GM18861 (cell line): ENCODE results near the gene TECTB.

Experiments
- ATAC-seq: cut with Tn5 transposase; IDR thresholded peaks from one replicate; pipeline ENCODE4 v1.9.1; 2021; ENCODE audit not compliant: unreplicated experiment

Gene TECTB

DNA sequence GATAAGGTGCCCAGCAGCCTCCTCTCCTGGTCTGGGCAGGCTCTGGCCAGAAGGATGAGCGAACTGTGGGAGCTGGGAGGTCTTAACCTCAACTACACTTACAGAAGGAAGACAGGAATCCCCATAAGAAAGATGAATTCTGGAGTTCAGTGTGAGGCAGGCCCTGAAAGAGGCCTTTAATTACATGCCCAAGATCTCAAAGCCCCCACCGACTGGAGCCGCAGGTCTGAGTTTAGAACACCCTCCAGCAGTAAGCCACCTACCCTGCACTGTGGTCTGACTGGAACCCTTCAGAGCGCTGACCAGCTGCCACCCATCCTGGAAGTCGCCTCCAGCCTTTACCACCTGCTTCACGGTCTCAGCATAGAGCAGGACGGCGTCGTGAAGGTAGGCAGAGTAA, 62.5 kb downstream of the TECTB start:
- ATAC-seq = no peak

DNA sequence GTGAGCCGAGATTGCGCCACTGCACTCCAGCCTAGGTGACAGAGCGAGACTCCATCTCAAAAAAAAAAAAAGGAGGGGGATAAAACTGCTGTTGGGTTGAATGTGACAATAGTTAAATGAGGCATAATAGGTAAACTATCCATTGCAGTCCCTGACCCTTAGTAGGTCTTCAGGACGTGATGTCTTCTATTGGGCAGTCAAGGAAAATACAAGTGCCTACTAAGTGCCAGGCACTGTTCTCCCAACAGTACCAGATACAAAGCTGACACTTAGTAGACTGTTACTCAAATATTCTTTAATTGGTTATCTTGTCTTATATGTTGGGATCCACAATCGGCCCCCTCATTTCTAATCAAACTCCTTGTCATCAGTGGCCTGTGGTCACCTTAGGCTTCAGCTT, 63.6 kb downstream of the TECTB start:
- no peak for ATAC-seq

DNA sequence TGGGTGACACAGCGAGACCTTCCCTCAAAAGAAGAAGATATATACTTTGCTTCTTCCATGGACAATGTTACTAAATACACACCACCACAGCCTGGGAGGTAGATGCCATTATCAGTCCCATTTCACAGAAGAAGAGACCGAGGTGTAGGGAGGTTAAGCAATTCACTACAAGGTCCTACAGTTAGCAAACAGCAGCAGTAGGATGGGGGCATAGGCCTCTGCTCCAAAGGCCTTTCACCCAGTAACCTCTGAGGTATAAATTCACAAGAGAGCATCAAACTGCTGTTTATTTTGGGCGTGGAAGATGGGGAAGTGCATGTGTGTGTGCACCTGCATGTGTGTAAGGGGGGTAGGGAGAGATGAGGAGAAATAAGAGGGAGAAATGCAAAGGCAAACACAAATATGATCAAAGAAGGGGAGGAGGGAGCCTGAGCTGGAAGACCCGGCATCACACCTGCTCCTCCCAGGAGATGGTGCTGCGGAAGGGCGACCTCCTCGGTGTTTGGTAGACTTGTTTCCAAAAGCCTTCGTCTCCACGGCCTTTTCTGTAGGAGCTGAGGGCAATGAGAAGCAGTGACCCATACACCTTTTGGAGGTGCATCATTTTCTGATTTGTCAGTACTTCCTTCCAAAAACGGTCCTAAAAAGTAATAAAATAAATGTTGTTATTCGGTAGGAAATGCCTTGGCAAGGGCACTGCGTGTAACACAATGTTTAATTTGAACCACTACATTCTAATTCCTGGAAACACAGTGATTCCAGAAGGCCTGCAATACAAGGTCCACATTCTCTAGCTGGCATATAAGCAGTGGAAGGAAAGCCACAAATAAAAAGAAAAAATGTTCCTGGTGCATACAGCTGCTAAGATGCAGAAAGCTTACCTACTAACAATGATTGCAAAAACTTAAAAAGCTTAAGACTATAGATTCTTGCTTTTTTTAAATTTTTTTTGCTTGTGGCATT, 64.8 kb downstream of the TECTB start:
- ATAC-seq = no peak

DNA sequence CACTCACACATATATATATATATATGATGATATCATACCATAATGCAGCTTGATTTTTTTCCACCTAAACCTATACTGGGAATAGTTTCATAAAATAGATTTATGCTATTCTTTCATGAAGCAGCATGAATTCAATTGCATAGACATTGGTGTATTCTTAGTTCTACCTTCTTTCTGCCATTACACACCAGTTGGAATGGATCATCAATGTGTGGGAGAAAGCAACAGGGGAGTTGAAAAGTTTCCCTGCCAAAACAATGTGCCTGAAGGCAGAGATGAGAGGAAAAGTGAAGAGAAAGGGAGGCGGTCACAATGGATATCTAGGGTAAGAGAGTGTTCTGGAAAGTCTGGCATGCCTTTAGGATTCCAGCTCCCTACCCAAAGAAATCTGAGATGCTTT, 65.6 kb downstream of the TECTB start:
- no peak for ATAC-seq

DNA sequence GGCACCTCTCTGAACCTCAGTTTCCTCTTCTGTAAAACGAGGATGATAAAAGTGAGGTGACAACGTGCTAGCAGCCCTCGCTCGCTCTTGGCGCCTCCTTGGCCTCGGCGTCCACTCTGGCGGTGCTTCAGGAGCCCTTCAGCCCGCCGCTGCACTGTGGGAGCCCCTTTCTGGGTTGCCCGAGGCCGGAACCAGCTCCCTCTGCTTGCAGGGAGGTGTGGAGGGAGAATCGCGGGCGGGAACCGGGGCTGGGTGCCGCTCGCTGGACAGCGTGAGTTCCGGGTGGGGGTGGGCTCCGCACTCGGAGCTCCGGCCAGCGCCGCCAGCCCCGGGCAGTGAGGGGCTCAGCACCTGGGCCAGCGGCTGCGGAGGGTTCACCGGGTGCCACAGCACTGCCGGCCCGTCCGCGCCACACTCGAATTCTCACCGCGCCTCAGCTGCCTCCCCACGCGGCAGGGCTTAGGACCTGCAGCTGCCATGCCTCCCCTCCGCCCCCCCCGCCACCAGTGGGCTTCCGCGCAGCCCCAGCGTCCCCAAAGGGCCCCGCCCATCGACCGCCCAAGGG, 66.4 kb downstream of the TECTB start:
- no peak for ATAC-seq

DNA sequence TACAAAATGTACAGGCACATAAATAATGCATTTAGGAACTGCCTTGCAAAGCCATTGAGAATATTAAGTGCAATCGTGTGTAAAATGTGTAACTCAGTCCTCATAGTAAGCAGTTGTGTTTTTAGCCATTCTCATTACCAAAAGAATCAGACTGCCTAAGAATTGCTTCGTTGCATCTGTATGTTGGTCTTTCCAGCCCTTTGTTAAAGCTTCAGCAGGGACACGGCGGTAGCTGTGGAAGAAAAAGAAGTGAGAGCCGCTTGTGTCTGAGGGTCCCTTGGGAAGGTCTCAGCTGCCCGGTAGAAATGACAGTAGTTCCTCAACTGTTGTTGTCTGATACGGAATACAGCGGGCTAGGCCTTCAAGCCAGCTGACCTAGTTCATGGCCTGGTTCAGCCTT, 67.9 kb downstream of the TECTB start:
- no peak for ATAC-seq

DNA sequence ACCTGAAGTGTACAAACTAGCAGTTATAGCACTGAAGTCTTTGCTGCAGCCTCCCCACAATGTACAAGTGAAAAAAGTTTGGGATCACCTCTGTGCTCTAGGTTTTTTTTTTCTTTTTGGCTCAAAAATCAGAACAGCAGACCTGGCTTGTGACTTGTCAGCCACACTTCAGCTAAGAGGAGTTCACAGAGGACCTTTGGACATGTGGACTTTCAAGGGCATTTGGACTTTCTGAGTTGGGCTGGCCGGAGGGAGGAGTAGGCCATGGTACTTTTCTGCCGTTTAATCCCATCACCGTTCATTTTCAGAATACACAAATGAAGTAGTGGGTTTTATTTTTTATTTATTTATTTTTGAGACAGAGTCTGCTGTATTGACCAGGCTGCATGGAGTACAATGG, 68.8 kb downstream of the TECTB start:
- no peak for ATAC-seq

DNA sequence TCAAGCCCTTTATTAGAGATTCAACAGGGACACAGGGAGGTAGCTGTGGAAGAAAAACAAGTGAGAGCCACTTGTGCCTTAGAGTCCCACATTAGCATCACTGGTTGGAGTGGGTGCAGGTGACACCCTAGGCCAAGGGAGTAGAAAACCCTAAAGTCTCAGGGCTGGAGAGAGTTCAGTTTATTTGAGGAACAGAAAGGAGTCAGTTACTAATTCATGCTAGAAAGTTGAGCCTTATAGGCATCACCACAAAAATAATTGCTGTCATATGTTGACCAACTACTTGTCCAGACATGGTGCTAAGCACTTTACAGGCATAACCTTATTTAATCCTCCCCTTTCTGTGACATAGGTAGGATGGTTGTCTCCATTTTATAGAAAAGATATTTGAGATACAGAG, 69.8 kb downstream of the TECTB start:
- ATAC-seq = no peak
